GM21423 (cell line): Measurements from ENCODE around the gene KCNJ15.

ENCODE experiments used
- ATAC-seq: cut with Tn5 transposase; IDR thresholded peaks from one replicate; pipeline ENCODE4 v1.9.1; 2021; ENCODE audit warnings: mild to moderate bottlenecking, moderate library complexity; ENCODE audit not compliant: unreplicated experiment

The KCNJ15 gene

GRCh38 chr21:38297194-38297631 is 40.4 kb downstream of the KCNJ15 start:
- no peak for ATAC-seq

GRCh38 chr21:38297871-38298270 is 41.1 kb downstream of the KCNJ15 start:
- no peak for ATAC-seq

GRCh38 chr21:38298832-38299231 is 42.0 kb downstream of the KCNJ15 start:
- ATAC-seq: no peak

- no peak for ATAC-seq
These were observed 42.9 kb downstream of the KCNJ15 start for GRCh38 chr21:38299671-38300070.

- no peak for ATAC-seq
These were observed 43.4 kb downstream of the KCNJ15 start for GRCh38 chr21:38300141-38300578.

GRCh38 chr21:38301321-38302214 is 44.8 kb downstream of the KCNJ15 start:
- no peak for ATAC-seq

GRCh38 chr21:38303300-38303699 is 46.5 kb downstream of the KCNJ15 start:
- no peak for ATAC-seq

- ATAC-seq: no peak
These were observed 49.8 kb downstream of the KCNJ15 start for GRCh38 chr21:38306433-38307141.

- no peak for ATAC-seq
These were observed 51.2 kb downstream of the KCNJ15 start for GRCh38 chr21:38307771-38308531.

GRCh38 chr21:38308532-38309119 is 51.8 kb downstream of the KCNJ15 start:
- ATAC-seq: no peak

GRCh38 chr21:38310646-38311485 is 54.1 kb downstream of the KCNJ15 start:
- ATAC-seq: no peak

- ATAC-seq: no peak
These were observed 55.0 kb downstream of the KCNJ15 start for GRCh38 chr21:38311765-38312164.

GRCh38 chr21:38312822-38313221 is 56.0 kb downstream of the KCNJ15 start:
- no peak for ATAC-seq

GRCh38 chr21:38314558-38314957 is 57.8 kb downstream of the KCNJ15 start:
- no peak for ATAC-seq

GRCh38 chr21:38315122-38315521 is 58.3 kb downstream of the KCNJ15 start:
- no peak for ATAC-seq

GRCh38 chr21:38319781-38320180 is 63.0 kb downstream of the KCNJ15 start:
- no peak for ATAC-seq

- ATAC-seq: no peak
These were observed 64.8 kb downstream of the KCNJ15 start for GRCh38 chr21:38321568-38321967.

GRCh38 chr21:38322311-38322950 is 65.6 kb downstream of the KCNJ15 start:
- ATAC-seq: no peak

- no peak for ATAC-seq
These were observed 67.1 kb downstream of the KCNJ15 start for GRCh38 chr21:38323721-38324531.
